Mucosa of stomach (tissue), 1 donor: ENCODE measurements around the gene MS4A4E.
"Not testable (repeated sequence)": the region's sequence is repeated elsewhere in the genome, so short reads cannot be mapped to it uniquely, and the experiment has no call there.

Source experiments
- H3K27me3 ChIP-seq: one replicate; pipeline ENCODE4 v1.7.0; 2013; ENCODE audit warnings: mild to moderate bottlenecking, low read length; ENCODE audit not compliant: control insufficient read depth, insufficient read depth
- H3K36me3 ChIP-seq: one replicate; pipeline ENCODE4 v1.7.0; 2013; ENCODE audit warnings: low read length; ENCODE audit not compliant: control insufficient read depth, insufficient read depth
- H3K4me1 ChIP-seq: one replicate; pipeline ENCODE4 v1.7.0; 2013; ENCODE audit warnings: mild to moderate bottlenecking, low read length; ENCODE audit not compliant: control insufficient read depth, insufficient read depth
- H3K4me3 ChIP-seq: one replicate; pipeline ENCODE4 v1.7.0; 2013; ENCODE audit warnings: low read length
- H3K9ac ChIP-seq: one replicate; pipeline ENCODE4 v1.7.0; 2013; ENCODE audit warnings: mild to moderate bottlenecking, low read length, moderate library complexity
- H3K9me3 ChIP-seq: one replicate; pipeline ENCODE4 v1.7.0; 2013; ENCODE audit warnings: mild to moderate bottlenecking, low read length, moderate library complexity; ENCODE audit not compliant: control insufficient read depth
- donor health status: Pancreatic carcinoma.

Gene MS4A4E

GRCh38 chr11:60209977-60210376, 33.0 kb downstream of the MS4A4E start:
- Histone ChIP-seq H3K9ac (no peak overlapping the region), H3K27me3 (no peaks in the 10 kb centered on the region), H3K9me3 (no peaks in the 10 kb centered on the region), H3K4me1 (no peaks in the 10 kb centered on the region), H3K36me3 (no peaks in the 10 kb centered on the region), H3K4me3 (no peak overlapping the region)

GRCh38 chr11:60208951-60209350, 34.0 kb downstream of the MS4A4E start:
- H3K27me3 ChIP-seq = no peaks in the 10 kb centered on the region
- H3K9ac ChIP-seq = no peak overlapping the region
- no peaks in the 10 kb centered on the region for H3K9me3 ChIP-seq
- H3K4me1 ChIP-seq = no peaks in the 10 kb centered on the region
- H3K4me3 ChIP-seq = no peak overlapping the region
- no peaks in the 10 kb centered on the region for H3K36me3 ChIP-seq

GRCh38 chr11:60208146-60208895, 34.6 kb downstream of the MS4A4E start:
- Histone ChIP-seq H3K27me3 (no peaks in the 10 kb centered on the region), H3K9me3 (no peaks in the 10 kb centered on the region), H3K9ac (no peak overlapping the region), H3K4me1 (no peaks in the 10 kb centered on the region), H3K4me3 (no peak overlapping the region), H3K36me3 (no peaks in the 10 kb centered on the region)

- H3K36me3 ChIP-seq = no peaks in the 10 kb centered on the region
- H3K9me3 ChIP-seq = no peaks in the 10 kb centered on the region
Observed at GRCh38 chr11:60206616-60207015, 36.3 kb downstream of the MS4A4E start.

GRCh38 chr11:60204922-60205321, 38.0 kb downstream of the MS4A4E start:
- no peaks in the 10 kb centered on the region for H3K27me3 ChIP-seq
- H3K4me1 ChIP-seq = no peaks in the 10 kb centered on the region
- H3K9me3 ChIP-seq = no peaks in the 10 kb centered on the region
- H3K36me3 ChIP-seq = no peaks in the 10 kb centered on the region
- H3K4me3 ChIP-seq = no peak overlapping the region
- no peak overlapping the region for H3K9ac ChIP-seq

More at GRCh38 chr11:60206616-60207015, 36.3 kb downstream of the MS4A4E start:
- no peaks in the 10 kb centered on the region for H3K4me1 ChIP-seq
- H3K27me3 ChIP-seq = no peaks in the 10 kb centered on the region
- H3K9ac ChIP-seq = no peak overlapping the region
- no peak overlapping the region for H3K4me3 ChIP-seq

- not testable (repeated sequence) for H3K4me1 ChIP-seq, H3K27me3 ChIP-seq, H3K36me3 ChIP-seq, H3K9me3 ChIP-seq, H3K9ac ChIP-seq, H3K4me3 ChIP-seq
Observed at GRCh38 chr11:60201334-60201733, 41.6 kb downstream of the MS4A4E start.

GRCh38 chr11:60197442-60197841, 45.5 kb downstream of the MS4A4E start:
- Histone ChIP-seq H3K27me3 (no peaks in the 10 kb centered on the region), H3K36me3 (no peaks in the 10 kb centered on the region), H3K4me3 (no peak overlapping the region), H3K9me3 (no peaks in the 10 kb centered on the region), H3K4me1 (no peaks in the 10 kb centered on the region), H3K9ac (no peak overlapping the region)

- no peak overlapping the region for H3K9ac ChIP-seq
- H3K4me3 ChIP-seq = no peak overlapping the region
- no peaks in the 10 kb centered on the region for H3K27me3 ChIP-seq
- no peaks in the 10 kb centered on the region for H3K9me3 ChIP-seq
- no peaks in the 10 kb centered on the region for H3K36me3 ChIP-seq
- H3K4me1 ChIP-seq = no peaks in the 10 kb centered on the region
Observed at GRCh38 chr11:60195923-60196368, 47.0 kb downstream of the MS4A4E start.

- Histone ChIP-seq H3K4me1 (no peaks in the 10 kb centered on the region), H3K4me3 (no peak overlapping the region), H3K36me3 (no peaks in the 10 kb centered on the region), H3K9me3 (no peaks in the 10 kb centered on the region), H3K27me3 (no peaks in the 10 kb centered on the region), H3K9ac (no peak overlapping the region)
Observed at GRCh38 chr11:60194511-60194910, 48.4 kb downstream of the MS4A4E start.

GRCh38 chr11:60193687-60194433, 49.1 kb downstream of the MS4A4E start:
- Histone ChIP-seq H3K36me3 (no peaks in the 10 kb centered on the region), H3K4me3 (no peak overlapping the region), H3K9ac (no peak overlapping the region), H3K27me3 (no peaks in the 10 kb centered on the region), H3K4me1 (no peaks in the 10 kb centered on the region), H3K9me3 (no peaks in the 10 kb centered on the region)

- H3K9me3 ChIP-seq, H3K4me3 ChIP-seq, H3K36me3 ChIP-seq, H3K4me1 ChIP-seq, H3K27me3 ChIP-seq, H3K9ac ChIP-seq: not testable (repeated sequence)
Observed at GRCh38 chr11:60192564-60192963, 50.4 kb downstream of the MS4A4E start.

GRCh38 chr11:60188481-60188880, 54.5 kb downstream of the MS4A4E start:
- H3K9ac ChIP-seq, H3K36me3 ChIP-seq, H3K4me1 ChIP-seq, H3K27me3 ChIP-seq, H3K9me3 ChIP-seq, H3K4me3 ChIP-seq: not testable (repeated sequence)
